Subcutaneous adipose tissue (tissue), 4 donors: ENCODE results near the gene EDDM13. TPM values are rescaled to one million over a fixed set of nuclear protein-coding genes. Genes with fewer than 3 reads are reported as not detected.

Experiments used
- total RNA-seq, 4 donors: library from RNA; depleted of rRNA; stranded (reverse); fragments of >200 nt; gene quantifications; one replicate each; pipeline ENCODE4 v1.1.0, GENCODE V29; 2016
- TF ChIP-seq, protein P1 (sequence below): fragments of 450-650 bp; IDR thresholded peaks from one replicate; pipeline ENCODE4 v1.5.1; 2016; ENCODE audit warnings: low read depth, mild to moderate bottlenecking, control low read depth, antibody characterized with exemption, moderate library complexity

Gene EDDM13
- total RNA-seq, 4 donors from 2014 or later: 2.3 TPM; not detected in 3

DNA sequence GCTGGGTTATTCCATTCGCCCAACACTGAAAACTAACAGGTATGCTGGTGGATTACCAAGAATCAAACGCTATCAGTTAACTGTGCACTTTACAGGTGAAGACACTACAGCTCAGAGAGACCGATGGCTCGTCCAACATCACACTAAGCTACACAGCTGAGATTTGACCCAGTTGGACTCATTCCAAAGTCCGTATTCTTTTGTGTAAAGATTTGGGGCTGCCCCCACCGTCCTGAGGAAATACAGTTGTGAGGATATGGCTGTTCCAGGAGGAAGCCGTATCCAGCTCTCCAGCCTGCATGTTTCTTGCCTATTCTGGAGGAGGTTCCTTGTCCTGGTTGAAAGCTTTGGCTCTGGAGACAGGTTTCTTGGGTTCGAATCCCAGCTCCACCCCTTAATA, 37.9 kb downstream of the EDDM13 start:
- TF ChIP-seq, protein P1, sequence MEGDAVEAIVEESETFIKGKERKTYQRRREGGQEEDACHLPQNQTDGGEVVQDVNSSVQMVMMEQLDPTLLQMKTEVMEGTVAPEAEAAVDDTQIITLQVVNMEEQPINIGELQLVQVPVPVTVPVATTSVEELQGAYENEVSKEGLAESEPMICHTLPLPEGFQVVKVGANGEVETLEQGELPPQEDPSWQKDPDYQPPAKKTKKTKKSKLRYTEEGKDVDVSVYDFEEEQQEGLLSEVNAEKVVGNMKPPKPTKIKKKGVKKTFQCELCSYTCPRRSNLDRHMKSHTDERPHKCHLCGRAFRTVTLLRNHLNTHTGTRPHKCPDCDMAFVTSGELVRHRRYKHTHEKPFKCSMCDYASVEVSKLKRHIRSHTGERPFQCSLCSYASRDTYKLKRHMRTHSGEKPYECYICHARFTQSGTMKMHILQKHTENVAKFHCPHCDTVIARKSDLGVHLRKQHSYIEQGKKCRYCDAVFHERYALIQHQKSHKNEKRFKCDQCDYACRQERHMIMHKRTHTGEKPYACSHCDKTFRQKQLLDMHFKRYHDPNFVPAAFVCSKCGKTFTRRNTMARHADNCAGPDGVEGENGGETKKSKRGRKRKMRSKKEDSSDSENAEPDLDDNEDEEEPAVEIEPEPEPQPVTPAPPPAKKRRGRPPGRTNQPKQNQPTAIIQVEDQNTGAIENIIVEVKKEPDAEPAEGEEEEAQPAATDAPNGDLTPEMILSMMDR: no peak

DNA sequence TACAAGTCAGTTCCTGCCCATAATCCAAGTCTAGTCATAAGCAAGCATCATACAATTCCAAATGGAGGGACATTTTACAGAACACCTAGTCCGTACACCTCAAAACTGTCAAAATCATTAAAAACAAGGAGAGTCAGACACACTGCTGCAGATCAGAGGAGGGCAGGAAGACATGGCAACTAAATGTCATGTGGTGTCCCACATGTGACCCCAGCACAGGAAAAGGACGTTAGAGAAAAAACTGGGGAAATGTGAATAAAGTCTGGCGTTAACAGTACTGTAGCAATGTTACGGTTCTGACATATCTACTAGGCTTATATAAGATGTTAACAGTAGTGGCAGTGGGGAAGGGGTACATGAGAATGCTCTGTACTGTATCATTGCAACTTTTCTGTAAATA, 39.8 kb downstream of the EDDM13 start:
- TF ChIP-seq, protein P1: no peak

DNA sequence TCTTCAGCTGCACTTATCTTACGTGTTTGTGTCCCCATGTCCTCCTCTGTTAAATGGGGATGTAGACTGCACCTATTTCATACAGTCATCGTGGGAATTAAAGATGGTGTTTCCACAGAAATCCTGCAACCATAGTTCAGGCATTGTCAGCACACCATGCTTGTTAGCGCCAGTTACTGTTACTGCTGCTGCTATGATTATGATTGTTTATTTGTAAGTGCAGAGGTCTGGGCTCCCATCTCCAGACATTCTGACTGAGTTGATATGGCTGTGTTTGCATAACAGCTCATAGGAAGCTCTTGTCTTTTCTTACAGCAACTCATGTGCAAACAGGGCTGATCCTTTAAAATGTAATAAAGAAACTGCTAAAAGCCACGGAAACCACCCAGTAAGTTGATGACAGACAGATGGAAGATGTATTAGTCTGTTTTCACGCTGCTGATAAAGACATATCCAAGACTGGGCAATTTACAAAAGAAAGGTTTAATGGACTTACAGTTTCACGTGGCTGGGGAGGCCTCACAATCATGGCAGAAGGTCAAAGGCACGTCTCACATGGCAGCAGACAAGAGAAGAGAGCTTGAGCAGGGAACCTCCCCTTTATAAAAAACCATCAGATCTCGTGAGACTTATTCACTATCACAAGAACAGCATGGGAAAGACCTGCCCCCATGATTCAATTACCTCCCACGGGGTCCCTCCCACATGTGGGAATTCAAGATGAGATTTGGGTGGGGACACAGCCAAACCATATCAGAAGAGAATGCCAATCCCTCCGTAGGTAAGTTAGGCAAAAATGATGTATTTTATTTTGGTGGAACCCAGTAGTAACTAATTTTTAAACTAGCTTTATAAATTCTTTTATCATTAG, 40.5 kb downstream of the EDDM13 start:
- TF ChIP-seq, protein P1: no peak

DNA sequence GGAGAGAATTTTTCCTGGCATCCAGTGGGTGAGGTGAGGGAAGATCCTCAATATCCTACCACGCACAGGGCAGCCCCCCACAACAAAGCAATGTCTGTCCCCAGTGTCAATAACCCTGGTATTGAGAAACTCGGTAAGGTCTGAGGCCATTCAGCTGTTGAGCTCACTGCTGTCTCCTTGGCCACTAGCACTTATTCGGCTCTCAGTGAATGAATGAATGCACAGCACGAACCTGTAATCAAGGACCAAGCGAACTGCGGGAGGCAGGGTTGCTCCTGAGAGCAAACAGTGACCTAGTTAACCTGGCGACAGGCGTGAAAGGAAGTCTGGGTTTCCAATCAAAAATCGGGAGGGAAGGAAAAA, 41.5 kb downstream of the EDDM13 start:
- TF ChIP-seq, protein P1: no peak

DNA sequence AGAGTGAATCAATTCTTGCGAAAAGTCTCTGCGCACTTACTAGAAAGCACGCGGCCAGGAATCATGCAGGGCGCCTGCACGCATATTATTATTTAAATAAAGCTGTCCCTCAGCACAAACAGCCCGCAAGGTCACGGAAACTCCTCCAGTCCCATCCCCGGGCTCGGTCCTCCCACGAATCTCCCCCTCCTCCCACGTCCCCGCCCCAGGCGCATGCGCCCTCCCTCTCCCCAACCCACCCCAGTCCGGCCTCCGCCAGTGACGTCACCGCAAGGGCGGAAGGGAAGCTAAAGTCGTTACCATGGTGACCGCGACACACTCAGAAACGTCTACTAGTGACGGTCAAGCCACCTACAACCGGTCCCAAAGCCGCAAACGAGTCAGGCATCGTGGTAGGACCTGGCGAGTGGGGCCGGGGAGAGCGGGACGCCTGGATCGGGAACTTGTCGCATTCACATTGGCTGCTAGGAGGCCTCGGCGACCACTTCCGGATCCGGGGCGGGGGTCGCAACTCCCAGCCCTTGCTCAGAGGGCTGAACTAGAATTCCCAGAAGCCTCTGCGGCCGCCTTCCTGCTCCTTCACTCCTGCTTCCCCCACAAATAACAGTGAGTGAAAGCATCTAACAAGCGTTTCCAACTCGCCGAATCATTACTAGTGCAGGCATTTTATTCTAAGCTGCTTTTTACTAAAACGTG, 42.0 kb downstream of the EDDM13 start, which contains the start of gene ZSCAN5A:
Gene ZSCAN5A (minus strand): TSS at position 459 of the 696 bp plus-strand sequence. CDS start 89,793 bp downstream, outside the sequence.
- TF ChIP-seq, protein P1: no peak

DNA sequence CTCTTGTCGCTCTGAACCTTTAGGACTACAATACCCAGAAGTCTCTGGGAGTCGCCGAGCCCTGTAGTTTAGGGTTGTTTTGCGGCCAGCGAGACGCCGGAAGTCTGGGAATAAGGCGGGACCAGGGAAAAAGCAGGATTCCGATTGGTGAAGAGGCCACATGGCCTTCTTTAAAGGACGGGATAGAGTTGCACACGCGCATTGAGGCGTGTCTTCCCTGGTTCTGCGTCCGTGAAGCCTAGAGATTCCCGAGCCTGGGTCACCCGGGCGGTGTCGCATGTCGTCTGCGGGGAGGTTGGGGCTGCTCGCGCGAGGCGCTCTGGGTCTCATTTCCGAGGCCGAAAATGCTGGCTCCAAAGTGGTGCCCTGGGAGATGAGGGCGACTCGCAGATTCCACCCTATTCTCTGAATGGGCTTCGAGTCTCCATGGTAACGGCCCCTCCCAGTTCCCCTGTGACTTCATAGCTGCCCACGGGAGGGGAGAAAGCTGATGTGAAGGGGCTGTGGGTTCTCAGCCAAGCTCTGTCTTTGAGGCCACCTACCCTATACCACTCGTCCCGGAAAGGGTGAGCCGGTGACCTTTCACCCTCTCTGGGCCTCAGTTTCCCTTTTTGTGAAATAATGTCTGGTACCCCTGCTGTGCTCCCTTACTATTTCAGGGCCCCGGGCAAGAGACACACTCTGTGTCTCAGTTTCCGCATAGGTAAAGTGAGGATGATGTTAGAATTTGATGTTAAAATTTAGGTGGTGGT, 42.7 kb downstream of the EDDM13 start:
- TF ChIP-seq, protein P1: no peak

DNA sequence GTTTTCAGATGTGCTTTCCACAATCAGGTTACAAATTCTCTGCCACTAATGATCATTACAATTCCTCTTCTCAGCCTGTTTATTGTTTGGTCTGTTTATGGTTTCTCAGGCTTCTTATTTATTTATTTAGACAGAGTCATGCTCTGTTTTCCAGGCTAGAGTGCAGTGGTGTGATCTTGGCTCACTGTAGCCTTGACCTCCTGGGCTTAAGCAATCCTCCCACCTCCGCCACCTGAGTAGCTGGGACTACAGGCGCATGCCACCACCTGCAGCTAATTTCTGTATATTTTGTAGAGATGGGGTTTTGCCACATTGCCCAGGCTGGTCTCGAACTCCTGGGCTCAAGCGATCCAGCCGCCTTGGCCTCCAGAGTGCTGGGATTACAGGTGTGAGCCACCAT, 44.2 kb downstream of the EDDM13 start:
- TF ChIP-seq, protein P1: no peak
